Upper lobe of left lung (tissue), 6 donors: ENCODE results near the gene OLFM4. TPM values are rescaled to one million over a fixed set of nuclear protein-coding genes. Genes with fewer than 3 reads are reported as not detected.

Experiments
- ATAC-seq, 2 donors: fragments of 200-7000 bp; cut with Tn5 transposase; one replicate each; pipeline ENCODE4 v1.9.1; 2022; ENCODE audit warnings: mild to moderate bottlenecking in 2 of 2, moderate library complexity in 2 of 2; ENCODE audit not compliant: low FRiP score in 2 of 2
- DNase-seq, 2 donors: peaks; one replicate each; pipeline ENCODE4 v3.0.0-alpha.2; 2019 to 2020
- H3K27ac ChIP-seq, 4 donors: fragments of 200-600 bp; sonication (generic); one replicate each; pipeline ENCODE4 v1.5.1; 2016 to 2019
- H3K27me3 ChIP-seq, 4 donors: fragments of 200-600 bp; sonication (generic); one replicate each; pipeline ENCODE4 v1.5.1; 2017 to 2019
- H3K36me3 ChIP-seq, 4 donors: fragments of 200-600 bp; sonication (generic); one replicate each; pipeline ENCODE4 v1.5.1; 2016 to 2019
- H3K4me1 ChIP-seq, 4 donors: fragments of 200-600 bp; sonication (generic); one replicate each; pipeline ENCODE4 v1.5.1; 2018 to 2019
- H3K4me3 ChIP-seq, 4 donors: fragments of 200-600 bp; sonication (generic); one replicate each; pipeline ENCODE4 v1.5.1; 2017 to 2019; ENCODE audit warnings: mild to moderate bottlenecking in 2 of 4, moderate library complexity in 1 of 4
- H3K9me3 ChIP-seq, 4 donors: fragments of 200-600 bp; sonication (generic); one replicate each; pipeline ENCODE4 v1.5.1; 2018 to 2019
- CTCF ChIP-seq, 6 experiments: fragments of 450-650 bp in 4 of 6; fragments of 200-600 bp in 2 of 6; sonication (generic) in 2 of 6; IDR thresholded peaks; one replicate each; pipeline ENCODE4 v1.5.1; 2016 to 2019; ENCODE audit warnings: antibody characterized with exemption in 6 of 6
- EP300 ChIP-seq, 4 donors: sonication (generic); formaldehyde crosslinking; IDR thresholded peaks; one replicate each; pipeline ENCODE4 v1.5.1; 2017; ENCODE audit warnings: antibody characterized with exemption in 4 of 4, control low read depth in 2 of 4
- POLR2A ChIP-seq, 4 donors: fragments of 450-650 bp; IDR thresholded peaks; one replicate each; pipeline ENCODE4 v1.5.1; 2016 to 2017; ENCODE audit warnings: antibody characterized with exemption in 4 of 4, mild to moderate bottlenecking in 2 of 4
- POLR2AphosphoS5 ChIP-seq, 2 donors: sonication (generic); formaldehyde crosslinking; IDR thresholded peaks; one replicate each; pipeline ENCODE4 v1.5.1; 2017; ENCODE audit warnings: antibody characterized with exemption in 2 of 2
- WGBS, 2 donors: methylation state at CpG; one replicate each; pipeline ENCODE4 v1.1.5; 2017 to 2018; 5-methylcytosine and 5-hydroxymethylcytosine counted together
- total RNA-seq, 6 donors: library from RNA; depleted of rRNA in 4 of 6; stranded (reverse); fragments of >200 nt in 4 of 6; gene quantifications; one replicate each; pipeline versions ENCODE4 v1.1.0 to v1.2.1, GENCODE V29; 2016 to 2021
- donor health status: DM: no; HTN: no; CAD: no; lungs with moderate emphysema.
- donor health status: DM: no; HTN: yes; CAD: no; lungs with severe emphysema.

The OLFM4 gene
- total RNA-seq, 6 donors from 2014 or later, result 0.20 to 2.9 (median 0.69) TPM; not detected in 1

GRCh38 chr13:53014495-53015443, 13.8 kb upstream of the OLFM4 start:
- no peak for ATAC-seq
- no peak for DNase-seq
- Histone ChIP-seq H3K4me1 (no peaks in the 10 kb centered on the region), H3K27ac (no peak overlapping the region), H3K36me3 (no peaks in the 10 kb centered on the region), H3K9me3 (no peaks in the 10 kb centered on the region), H3K27me3 (no peaks in the 10 kb centered on the region), H3K4me3 (no peak overlapping the region)
- 68 to 70% methylated on average over 7 to 8 of the region's 8 CpGs for WGBS, 2 donors
- TF ChIP-seq EP300 (IDR thresholded peaks at IDR 0.05) (no peak), CTCF (IDR thresholded peaks at IDR 0.05) (no peak), POLR2A (IDR thresholded peaks at IDR 0.05) (no peak), POLR2AphosphoS5 (IDR thresholded peaks at IDR 0.05) (no peak)

GRCh38 chr13:53015971-53016370, 12.6 kb upstream of the OLFM4 start:
- no peak for DNase-seq
- Histone ChIP-seq H3K4me1 (no peaks in the 10 kb centered on the region), H3K27me3 (no peaks in the 10 kb centered on the region), H3K9me3 (no peaks in the 10 kb centered on the region), H3K4me3 (no peak overlapping the region), H3K36me3 (no peaks in the 10 kb centered on the region), H3K27ac (no peak overlapping the region)
- no peak for TF ChIP-seq EP300 (IDR thresholded peaks at IDR 0.05)
- WGBS, 2 donors, result 66 to 78% methylated on average over 6 of the region's 6 CpGs
- no peak for ATAC-seq

GRCh38 chr13:53017433-53017970, 11.1 kb upstream of the OLFM4 start:
- no peak for ATAC-seq
- H3K27me3 ChIP-seq, result no peaks in the 10 kb centered on the region
- TF ChIP-seq POLR2A (IDR thresholded peaks at IDR 0.05) (no peak), POLR2AphosphoS5 (IDR thresholded peaks at IDR 0.05) (no peak), CTCF (IDR thresholded peaks at IDR 0.05) (no peak), EP300 (IDR thresholded peaks at IDR 0.05) (no peak)
- no peaks in the 10 kb centered on the region for H3K4me1 ChIP-seq
- H3K27ac ChIP-seq, result peak overlapping the region in 1 of 4 donors; percentile 27
- no peaks in the 10 kb centered on the region for H3K9me3 ChIP-seq
- 73 to 80% methylated on average over 5 of the region's 5 CpGs for WGBS, 2 donors
- peak in 1 of 2 donors; percentile 34 for DNase-seq
- H3K36me3 ChIP-seq, result no peaks in the 10 kb centered on the region
- no peak overlapping the region for H3K4me3 ChIP-seq

GRCh38 chr13:53018690-53019647, 9.6 kb upstream of the OLFM4 start:
- Histone ChIP-seq H3K27me3 (no peaks in the 10 kb centered on the region), H3K4me1 (no peaks in the 10 kb centered on the region), H3K27ac (no peak overlapping the region), H3K4me3 (no peak overlapping the region), H3K9me3 (no peaks in the 10 kb centered on the region), H3K36me3 (no peaks in the 10 kb centered on the region)
- no peak for TF ChIP-seq CTCF (IDR thresholded peaks at IDR 0.05)
- TF ChIP-seq POLR2A (IDR thresholded peaks at IDR 0.05), result no peak
- no peak for TF ChIP-seq POLR2AphosphoS5 (IDR thresholded peaks at IDR 0.05)
- no peak for TF ChIP-seq EP300 (IDR thresholded peaks at IDR 0.05)
- ATAC-seq, result no peak
- no peak for DNase-seq
- WGBS, 2 donors, result 76 to 83% methylated on average over 4 of the region's 4 CpGs
